Measurements from ENCODE around the gene EHMT1.

- TF ChIP-seq POLR2A (IDR thresholded peaks at IDR 0.05; ENCODE audit: low read length) = no peak
- TF ChIP-seq, protein P1, sequence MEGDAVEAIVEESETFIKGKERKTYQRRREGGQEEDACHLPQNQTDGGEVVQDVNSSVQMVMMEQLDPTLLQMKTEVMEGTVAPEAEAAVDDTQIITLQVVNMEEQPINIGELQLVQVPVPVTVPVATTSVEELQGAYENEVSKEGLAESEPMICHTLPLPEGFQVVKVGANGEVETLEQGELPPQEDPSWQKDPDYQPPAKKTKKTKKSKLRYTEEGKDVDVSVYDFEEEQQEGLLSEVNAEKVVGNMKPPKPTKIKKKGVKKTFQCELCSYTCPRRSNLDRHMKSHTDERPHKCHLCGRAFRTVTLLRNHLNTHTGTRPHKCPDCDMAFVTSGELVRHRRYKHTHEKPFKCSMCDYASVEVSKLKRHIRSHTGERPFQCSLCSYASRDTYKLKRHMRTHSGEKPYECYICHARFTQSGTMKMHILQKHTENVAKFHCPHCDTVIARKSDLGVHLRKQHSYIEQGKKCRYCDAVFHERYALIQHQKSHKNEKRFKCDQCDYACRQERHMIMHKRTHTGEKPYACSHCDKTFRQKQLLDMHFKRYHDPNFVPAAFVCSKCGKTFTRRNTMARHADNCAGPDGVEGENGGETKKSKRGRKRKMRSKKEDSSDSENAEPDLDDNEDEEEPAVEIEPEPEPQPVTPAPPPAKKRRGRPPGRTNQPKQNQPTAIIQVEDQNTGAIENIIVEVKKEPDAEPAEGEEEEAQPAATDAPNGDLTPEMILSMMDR (IDR thresholded peaks at IDR 0.05) = no peak
- TF ChIP-seq CBX2 (IDR thresholded peaks at IDR 0.05; ENCODE audit: borderline replicate concordance, low read depth) = no peak
- TF ChIP-seq POLR2AphosphoS2 (conservative IDR thresholded peaks at IDR 0.05; ENCODE audit: low read length) = no peak
- TF ChIP-seq, protein P2, sequence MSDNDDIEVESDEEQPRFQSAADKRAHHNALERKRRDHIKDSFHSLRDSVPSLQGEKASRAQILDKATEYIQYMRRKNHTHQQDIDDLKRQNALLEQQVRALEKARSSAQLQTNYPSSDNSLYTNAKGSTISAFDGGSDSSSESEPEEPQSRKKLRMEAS (IDR thresholded peaks at IDR 0.05) = no peak
- TF ChIP-seq KDM1A (IDR thresholded peaks at IDR 0.05; ENCODE audit: low read depth) = no peak
- TF ChIP-seq EP300 (IDR thresholded peaks at IDR 0.05) = no peak
Observed at GRCh38 chr9:137626464-137626863, 7.7 kb downstream of the EHMT1 start.

All from A549 (cell line).